Measurements from ENCODE around the gene GRIK4. TPM values are rescaled to one million over a fixed set of nuclear protein-coding genes. Genes with fewer than 3 reads are reported as not detected.

GRIK4 gene
- total and polyA plus RNA-seq, 2 of the 4 experiments (the other 2 are of a cell fraction) = 0.18 to 0.38 TPM

- intact Hi-C loops (cut with micrococcal nuclease) (no loop called here), in situ Hi-C loops (cut with MboI; ENCODE audit: low sequenced_read_pairs) (no loop called here), dilution Hi-C loops (cut with HindIII; ENCODE audit: low sequenced_read_pairs, unreplicated experiment) (no loop called here)
- no peak overlapping the region for H3K14ac ChIP-seq (replicated peaks; ENCODE audit: low read depth, low read length)
- H3K4ac ChIP-seq (ENCODE audit: low read depth, low read length) = no peak overlapping the region
- H3K4me3 ChIP-seq (ENCODE audit: insufficient read depth, low read depth, low read length) = no peak overlapping the region
- H4K91ac ChIP-seq (ENCODE audit: insufficient read depth, low read depth, low read length) = no peak overlapping the region
- H4K5ac ChIP-seq (ENCODE audit: low read depth, low read length) = no peak overlapping the region
- peaks cover 16% of the 10 kb centered on the region for H3K27me3 ChIP-seq (ENCODE audit: control insufficient read depth, insufficient read depth, low read length)
- no peaks in the 10 kb centered on the region for H3K9me3 ChIP-seq (ENCODE audit: control insufficient read depth, insufficient read depth, low read length)
- H4K8ac ChIP-seq (ENCODE audit: low read depth in 2 of 2, low read length in 2 of 2) = no peak overlapping the region
- H3K18ac ChIP-seq (ENCODE audit: low read depth, low read length) = no peak overlapping the region
- H2BK5ac ChIP-seq (ENCODE audit: low read depth, low read length, poor library complexity, severe bottlenecking) = no peak overlapping the region
- CTCF ChIA-PET = no interaction called here
- no peak for TF ChIP-seq RAD21 (IDR thresholded peaks at IDR 0.05; ENCODE audit: low read length)
- TF ChIP-seq, protein P1, sequence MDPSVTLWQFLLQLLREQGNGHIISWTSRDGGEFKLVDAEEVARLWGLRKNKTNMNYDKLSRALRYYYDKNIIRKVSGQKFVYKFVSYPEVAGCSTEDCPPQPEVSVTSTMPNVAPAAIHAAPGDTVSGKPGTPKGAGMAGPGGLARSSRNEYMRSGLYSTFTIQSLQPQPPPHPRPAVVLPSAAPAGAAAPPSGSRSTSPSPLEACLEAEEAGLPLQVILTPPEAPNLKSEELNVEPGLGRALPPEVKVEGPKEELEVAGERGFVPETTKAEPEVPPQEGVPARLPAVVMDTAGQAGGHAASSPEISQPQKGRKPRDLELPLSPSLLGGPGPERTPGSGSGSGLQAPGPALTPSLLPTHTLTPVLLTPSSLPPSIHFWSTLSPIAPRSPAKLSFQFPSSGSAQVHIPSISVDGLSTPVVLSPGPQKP (IDR thresholded peaks at IDR 0.05; ENCODE audit: borderline replicate concordance, low read depth, low read length) = no peak
- TF ChIP-seq MAFK (IDR thresholded peaks at IDR 0.05; ENCODE audit: low read depth, low read length) = no peak
- no peaks in the 10 kb centered on the region for H4K20me1 ChIP-seq (ENCODE audit: insufficient read depth, low read length)
- POLR2A ChIA-PET (ENCODE audit: unreplicated experiment) = no interaction called here
- H3K27ac ChIP-seq (ENCODE audit: insufficient read depth, low read length) = no peak overlapping the region
- no peak overlapping the region for H3K4me2 ChIP-seq (ENCODE audit: low read depth, low read length)
- no peaks in the 10 kb centered on the region for H3K9me1 ChIP-seq (ENCODE audit: insufficient read depth, low read length)
- H2BK120ac ChIP-seq (ENCODE audit: low read depth, low read length) = no peak overlapping the region
- no peak overlapping the region for H3K9ac ChIP-seq (ENCODE audit: low read depth, low read length)
- no peak overlapping the region for H2AK5ac ChIP-seq (ENCODE audit: low read depth, low read length)
- H2BK15ac ChIP-seq (ENCODE audit: low read depth, low read length) = no peak overlapping the region
- ATAC-seq (ENCODE audit: low read depth) (no peak), DNase-seq (no peak)
- no peak overlapping the region for H2AFZ ChIP-seq (replicated peaks; ENCODE audit: low read length, poor library complexity)
- no peaks in the 10 kb centered on the region for H3K79me1 ChIP-seq (ENCODE audit: low read depth in 1 of 2, low read length in 2 of 2)
- H2BK20ac ChIP-seq (ENCODE audit: low read depth, low read length) = no peak overlapping the region
- no peaks in the 10 kb centered on the region for H3K4me1 ChIP-seq (ENCODE audit: control insufficient read depth, insufficient read depth, low read length)
- no peak overlapping the region for H3K23ac ChIP-seq (ENCODE audit: low read depth, low read length)
- no peak overlapping the region for H2AK9ac ChIP-seq (replicated peaks; ENCODE audit: low read depth, low read length, poor library complexity)
- no peaks in the 10 kb centered on the region for H3K36me3 ChIP-seq (ENCODE audit: control insufficient read depth, insufficient read depth, low read length)
- H3K56ac ChIP-seq (ENCODE audit: extremely low read depth, insufficient read depth, low read length) = no peak overlapping the region
- WGBS, 2 experiments (ENCODE audit: extremely low coverage in 2 of 2, insufficient read length in 1 of 2) = no CpG with 5 or more reads among the region's 12 CpGs
- no TSS peak for BruUV-seq (replicated peaks)
Observed at GRCh38 chr11:120750647-120751549, 239.3 kb downstream of the GRIK4 start.
